CD14-positive monocyte (primary cell): ENCODE measurements around the gene EDC4. TPM values are rescaled to one million over a fixed set of nuclear protein-coding genes. Genes with fewer than 3 reads are reported as not detected.

Experiments used
- DNase-seq, 3 donors: peaks; one replicate each; pipeline ENCODE4 v3.0.0-alpha.2; 2011 to 2022
- H2AFZ ChIP-seq: 2 replicates; pipeline ENCODE4 v1.6.0; 2012; ENCODE audit warnings: mild to moderate bottlenecking, low read depth, low read length, inconsistent platforms; ENCODE audit not compliant: insufficient read depth, poor library complexity, severe bottlenecking
- H3K27ac ChIP-seq, 2 donors: 1 replicate in 1 of 2; 2 replicates in 1 of 2; pipeline ENCODE4 v1.5.1; 2012 to 2013; ENCODE audit warnings: low read length in 2 of 2, control low read depth in 1 of 2, inconsistent platforms in 1 of 2, low read depth in 1 of 2, mild to moderate bottlenecking in 1 of 2
- H3K27me3 ChIP-seq, 2 donors: one replicate each; pipeline versions ENCODE4 v1.6.0 to v1.6.1; 2011 to 2013; ENCODE audit warnings: low read length in 2 of 2; ENCODE audit not compliant: control insufficient read depth in 2 of 2, insufficient read depth in 2 of 2
- H3K36me3 ChIP-seq, 2 donors: replicated peaks in 1 of 2; 1 replicate in 1 of 2; 2 replicates in 1 of 2; pipeline versions ENCODE4 v1.5.1 to v1.6.1; 2012 to 2013; ENCODE audit warnings: low read length in 2 of 2, control low read depth in 1 of 2, inconsistent platforms in 1 of 2, mild to moderate bottlenecking in 1 of 2; ENCODE audit not compliant: insufficient read depth in 2 of 2, control insufficient read depth in 1 of 2
- H3K4me1 ChIP-seq, 2 donors: 1 replicate in 1 of 2; 2 replicates in 1 of 2; pipeline versions ENCODE4 v1.5.1 to v1.6.1; 2012 to 2013; ENCODE audit warnings: low read length in 2 of 2, control low read depth in 1 of 2, inconsistent platforms in 1 of 2, mild to moderate bottlenecking in 1 of 2, moderate library complexity in 1 of 2; ENCODE audit not compliant: insufficient read depth in 2 of 2, control insufficient read depth in 1 of 2
- H3K4me2 ChIP-seq: replicated peaks from 2 replicates; pipeline ENCODE3; 2012; ENCODE audit warnings: low read length, moderate library complexity, mild to moderate bottlenecking; ENCODE audit not compliant: poor library complexity, severe bottlenecking; ENCODE audit errors: extremely low read depth
- H3K4me3 ChIP-seq, 3 experiments: fragments of 200-600 bp in 1 of 3; sonication (generic) in 1 of 3; replicated peaks in 1 of 3; 1 replicate in 2 of 3; 2 replicates in 1 of 3; pipeline ENCODE4 v1.5.1; 2011 to 2013; ENCODE audit warnings: low read length in 3 of 3, mild to moderate bottlenecking in 3 of 3, control low read depth in 2 of 3, low read depth in 2 of 3, inconsistent platforms in 1 of 3, moderate library complexity in 1 of 3
- H3K79me2 ChIP-seq: 2 replicates; pipeline ENCODE4 v1.6.0; 2012; ENCODE audit warnings: mild to moderate bottlenecking, control low read depth, inconsistent platforms, low read length, moderate library complexity; ENCODE audit not compliant: insufficient read depth
- H3K9ac ChIP-seq: 2 replicates; pipeline ENCODE4 v1.6.0; 2017; ENCODE audit warnings: low read length, mild to moderate bottlenecking; ENCODE audit not compliant: insufficient read depth, poor library complexity, severe bottlenecking
- H3K9me3 ChIP-seq, 2 donors: replicated peaks in 1 of 2; 1 replicate in 1 of 2; 2 replicates in 1 of 2; pipeline versions ENCODE4 v1.5.1 to v1.6.1; 2012 to 2013; ENCODE audit warnings: low read length in 2 of 2, control low read depth in 1 of 2; ENCODE audit not compliant: control insufficient read depth in 1 of 2, insufficient read depth in 1 of 2
- H4K20me1 ChIP-seq: 2 replicates; pipeline ENCODE4 v1.6.0; 2012; ENCODE audit warnings: mild to moderate bottlenecking, low read length, control low read depth, moderate library complexity; ENCODE audit not compliant: insufficient read depth
- H3K27ac Mint-ChIP-seq, 7 donors: one replicate each; pipeline ENCODE4 v1.8.0; 2020; ENCODE audit warnings: mild to moderate bottlenecking in 7 of 7, mixed read lengths in 7 of 7, moderate library complexity in 6 of 7, inconsistent platforms in 2 of 7
- H3K27me3 Mint-ChIP-seq, 3 donors: one replicate each; pipeline ENCODE4 v1.8.0; 2021 to 2022; ENCODE audit warnings: low read depth in 3 of 3, mild to moderate bottlenecking in 3 of 3, mixed read lengths in 3 of 3, moderate library complexity in 3 of 3, inconsistent platforms in 1 of 3
- H3K36me3 Mint-ChIP-seq, 2 donors: one replicate each; pipeline ENCODE4 v1.8.0; 2020; ENCODE audit warnings: mixed read lengths in 2 of 2, inconsistent platforms in 1 of 2, mild to moderate bottlenecking in 1 of 2
- H3K4me1 Mint-ChIP-seq: one replicate; pipeline ENCODE4 v1.8.0; 2020; ENCODE audit warnings: mild to moderate bottlenecking, mixed read lengths
- H3K4me3 Mint-ChIP-seq, 2 donors: one replicate each; pipeline ENCODE4 v1.8.0; 2020; ENCODE audit warnings: mild to moderate bottlenecking in 2 of 2, mixed read lengths in 2 of 2, moderate library complexity in 1 of 2
- H3K9me3 Mint-ChIP-seq, 7 donors: one replicate each; pipeline ENCODE4 v1.8.0; 2020 to 2022; ENCODE audit warnings: mixed read lengths in 7 of 7, mild to moderate bottlenecking in 6 of 7, moderate library complexity in 6 of 7, inconsistent platforms in 2 of 7
- whole genome bisulfite sequencing: methylation state at CpG from one replicate; pipeline ENCODE4 v1.1.5; 2013; ENCODE audit warnings: missing lambda C conversion rate; ENCODE audit not compliant: insufficient coverage; 5-methylcytosine and 5-hydroxymethylcytosine counted together
- intact Hi-C, 2 donors: fragments of 100-400 bp; cut with micrococcal nuclease; formaldehyde crosslinking; loops; one replicate each; pipeline versions ENCODE4 v1.15.0 to v1.15.1; 2023
- polyA plus RNA-seq, 3 donors: library from polyadenylated mRNA; depleted of rRNA in 1 of 3; unstranded in 2 of 3; stranded (reverse) in 1 of 3; fragments of 300-500 nt in 2 of 3; fragments of >200 nt in 1 of 3; fragmentation: Illumina TruSeq in 2 of 3; gene quantifications; 1 replicate in 2 of 3; 2 replicates in 1 of 3; pipeline ENCODE4 v1.2.3, GENCODE V29; 2012 to 2021
- TF ChIP-seq, protein P1 (sequence below): fragments of 200-600 bp; IDR thresholded peaks from one replicate; pipeline ENCODE4 v1.8.0; 2022; ENCODE audit warnings: antibody characterized with exemption, mild to moderate bottlenecking

The EDC4 gene
- polyA plus RNA-seq, 3 donors: 13.7 to 84.9 (median 18.2) TPM

DNA sequence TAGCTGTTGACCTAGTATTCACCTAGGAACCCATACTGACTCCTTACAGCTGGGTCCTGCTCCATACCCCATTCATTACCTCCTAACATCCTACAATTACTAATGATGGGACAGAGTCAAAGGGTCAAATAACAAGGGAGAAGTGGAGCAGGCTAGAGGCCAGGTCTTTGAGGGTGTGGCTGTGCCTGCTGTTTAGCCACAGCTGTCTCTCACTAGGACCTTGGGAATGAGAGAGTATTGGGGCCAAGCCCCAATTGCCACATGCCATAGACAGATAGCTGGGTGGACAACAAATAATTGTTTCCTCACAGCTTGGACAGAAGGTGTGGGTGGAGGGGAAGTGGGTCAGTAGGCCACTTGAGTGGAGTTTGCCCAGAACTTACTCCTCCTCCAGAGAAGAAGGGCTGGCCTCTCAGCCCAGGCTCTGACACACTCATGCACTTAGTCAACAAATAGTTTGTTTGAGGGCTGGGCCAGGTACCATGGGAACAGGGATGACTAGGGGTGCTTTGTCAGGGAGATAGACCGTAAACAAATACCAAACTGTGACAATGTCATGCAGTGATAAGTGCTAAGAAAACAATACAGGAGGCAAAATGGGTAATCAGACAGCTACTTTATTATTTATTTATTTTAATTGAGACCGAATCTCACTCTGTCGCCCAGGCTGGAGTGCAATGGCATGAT is 15.2 kb upstream of the EDC4 start:
- Mint-ChIP-seq H3K4me3 (no peak overlapping the region), H3K36me3 (peaks cover 16 to 21% of the 10 kb centered on the region in 2 donors), H3K9me3 (peaks cover 0 to 2% (median 0%) of the 10 kb centered on the region in 7 donors), H3K27me3 (no peaks in the 10 kb centered on the region), H3K27ac (peak overlapping the region; percentile 68 to 92 (median 87)), H3K4me1 (peaks cover 26% of the 10 kb centered on the region)
- no peaks in the 10 kb centered on the region for H3K27me3 ChIP-seq
- H4K20me1 ChIP-seq: peaks cover 58% of the 10 kb centered on the region
- H3K36me3 ChIP-seq: peaks cover 14 to 26% of the 10 kb centered on the region in 2 donors
- DNase-seq: peak in 2 of 3 donors; percentile 43 to 66
- H2AFZ ChIP-seq: no peak overlapping the region
- intact Hi-C loops: no loop called here
- peak overlapping the region in 1 of 2 donors; percentile 66 for H3K27ac ChIP-seq
- H3K9ac ChIP-seq: peak overlapping the region; percentile 0
- peaks cover 4 to 12% of the 10 kb centered on the region in 2 donors for H3K4me1 ChIP-seq
- no CpG with 5 or more reads among the region's 3 CpGs for WGBS
- H3K4me3 ChIP-seq: no peak overlapping the region
- TF ChIP-seq, protein P1, sequence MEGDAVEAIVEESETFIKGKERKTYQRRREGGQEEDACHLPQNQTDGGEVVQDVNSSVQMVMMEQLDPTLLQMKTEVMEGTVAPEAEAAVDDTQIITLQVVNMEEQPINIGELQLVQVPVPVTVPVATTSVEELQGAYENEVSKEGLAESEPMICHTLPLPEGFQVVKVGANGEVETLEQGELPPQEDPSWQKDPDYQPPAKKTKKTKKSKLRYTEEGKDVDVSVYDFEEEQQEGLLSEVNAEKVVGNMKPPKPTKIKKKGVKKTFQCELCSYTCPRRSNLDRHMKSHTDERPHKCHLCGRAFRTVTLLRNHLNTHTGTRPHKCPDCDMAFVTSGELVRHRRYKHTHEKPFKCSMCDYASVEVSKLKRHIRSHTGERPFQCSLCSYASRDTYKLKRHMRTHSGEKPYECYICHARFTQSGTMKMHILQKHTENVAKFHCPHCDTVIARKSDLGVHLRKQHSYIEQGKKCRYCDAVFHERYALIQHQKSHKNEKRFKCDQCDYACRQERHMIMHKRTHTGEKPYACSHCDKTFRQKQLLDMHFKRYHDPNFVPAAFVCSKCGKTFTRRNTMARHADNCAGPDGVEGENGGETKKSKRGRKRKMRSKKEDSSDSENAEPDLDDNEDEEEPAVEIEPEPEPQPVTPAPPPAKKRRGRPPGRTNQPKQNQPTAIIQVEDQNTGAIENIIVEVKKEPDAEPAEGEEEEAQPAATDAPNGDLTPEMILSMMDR: no peak
- no peak overlapping the region for H3K4me2 ChIP-seq
- no peaks in the 10 kb centered on the region for H3K9me3 ChIP-seq
- peaks cover 96% of the 10 kb centered on the region for H3K79me2 ChIP-seq

DNA sequence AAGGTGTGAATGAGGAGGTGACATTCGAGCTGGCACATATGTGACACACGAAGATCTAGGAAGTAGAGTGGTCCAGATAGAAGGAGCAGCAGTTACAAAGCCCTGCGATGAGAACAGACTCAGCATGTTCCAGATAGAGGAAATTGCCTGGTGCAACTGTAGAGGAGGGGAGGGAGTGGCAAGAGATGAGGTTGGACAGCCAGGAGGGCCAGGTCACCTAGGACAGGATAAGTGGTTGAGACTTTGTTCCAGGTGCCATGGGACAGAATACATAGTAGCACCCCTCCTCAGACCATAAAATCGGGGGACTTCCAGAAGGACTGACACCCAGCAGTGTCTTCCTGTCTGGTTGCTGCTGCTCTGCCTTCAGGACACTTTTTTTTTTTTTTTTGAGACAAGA is 14.4 kb upstream of the EDC4 start:
- Mint-ChIP-seq H3K4me1 (peaks cover 26% of the 10 kb centered on the region), H3K4me3 (no peak overlapping the region)
- H4K20me1 ChIP-seq: peaks cover 57% of the 10 kb centered on the region

More for the DNA sequence above, 14.4 kb upstream of the EDC4 start:
- Mint-ChIP-seq H3K36me3 (peaks cover 19 to 25% of the 10 kb centered on the region in 2 donors), H3K27ac (peak overlapping the region; percentile 68 to 92 (median 87)), H3K27me3 (no peaks in the 10 kb centered on the region), H3K9me3 (peaks cover 0 to 2% (median 0%) of the 10 kb centered on the region in 7 donors)
- DNase-seq: no peak
- peak overlapping the region in 1 of 2 donors; percentile 66 for H3K27ac ChIP-seq
- H3K79me2 ChIP-seq: peaks cover 96% of the 10 kb centered on the region
- no peak overlapping the region for H2AFZ ChIP-seq
- intact Hi-C loops: no loop called here
- 69% methylated on average over 4 of the region's 4 CpGs for WGBS
- no peak overlapping the region for H3K4me2 ChIP-seq
- peaks cover 14 to 31% of the 10 kb centered on the region in 2 donors for H3K36me3 ChIP-seq
- H3K4me1 ChIP-seq: peaks cover 4 to 12% of the 10 kb centered on the region in 2 donors
- no peak overlapping the region for H3K9ac ChIP-seq
- no peaks in the 10 kb centered on the region for H3K9me3 ChIP-seq
- TF ChIP-seq, protein P1: no peak
- H3K27me3 ChIP-seq: no peaks in the 10 kb centered on the region
- no peak overlapping the region for H3K4me3 ChIP-seq
